ENCODE measurements around the gene CDC26.

The CDC26 gene

DNA sequence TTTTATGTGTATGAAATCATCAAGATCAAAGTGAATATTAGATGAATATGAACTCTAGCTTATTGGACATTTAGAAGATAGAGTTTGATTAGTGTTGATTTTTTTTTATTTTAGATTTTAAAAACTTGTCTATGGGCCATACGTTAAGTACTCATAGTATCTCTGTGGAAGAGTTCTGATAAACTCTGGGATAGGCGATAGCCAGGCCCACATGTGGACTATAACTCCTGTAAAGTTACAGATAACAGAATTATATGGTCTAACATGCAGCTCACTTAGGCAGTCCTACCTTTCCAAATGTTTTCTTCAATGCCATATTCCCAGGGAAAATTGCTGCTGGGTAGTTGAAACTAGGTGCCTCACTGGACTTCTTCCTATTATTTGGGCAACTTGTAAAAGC lies 43.7 kb downstream of the CDC26 start:
- TF ChIP-seq POLR2AphosphoS5 (IDR thresholded peaks at IDR 0.05; ENCODE audit: low read depth, low read length) (no peak), POLR2A (IDR thresholded peaks at IDR 0.05; ENCODE audit: low read depth, low read length) (no peak), TAF1 (IDR thresholded peaks at IDR 0.05; ENCODE audit: borderline replicate concordance, low read depth, low read length) (no peak)
- DNase-seq (ENCODE audit: insufficient read length) (no peak), FAIRE-seq (no peak)

DNA sequence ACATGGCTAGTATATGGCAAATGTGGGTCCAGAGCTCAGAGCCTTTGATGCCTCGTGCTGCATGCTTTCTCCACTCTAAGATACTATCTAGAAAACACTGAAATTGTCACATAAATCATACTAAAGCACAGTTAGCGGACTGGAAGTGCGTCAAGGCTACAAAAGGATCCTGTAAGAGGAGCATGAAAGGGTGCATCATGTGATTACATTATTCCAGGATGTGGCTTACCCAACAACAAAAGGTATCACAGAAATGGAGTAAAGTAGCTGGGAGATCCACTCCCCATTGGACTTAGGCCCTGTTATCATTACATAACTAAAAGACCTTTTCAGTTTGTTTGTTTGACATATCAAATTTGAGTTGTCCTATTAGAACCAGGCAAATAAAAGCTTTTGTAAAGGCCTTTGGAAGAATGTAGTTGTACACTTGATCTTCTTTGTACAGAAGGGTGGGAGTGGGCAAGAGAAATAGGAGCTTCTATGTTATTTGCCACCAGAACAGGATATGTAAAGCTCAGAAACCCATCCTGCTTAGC lies 47.2 kb downstream of the CDC26 start:
- no peak for TF ChIP-seq TAF1 (IDR thresholded peaks at IDR 0.05; ENCODE audit: borderline replicate concordance, low read depth, low read length)
- no peak for TF ChIP-seq POLR2AphosphoS5 (IDR thresholded peaks at IDR 0.05; ENCODE audit: low read depth, low read length)
- no peak for TF ChIP-seq POLR2A (IDR thresholded peaks at IDR 0.05; ENCODE audit: low read depth, low read length)
- FAIRE-seq (no peak), DNase-seq (ENCODE audit: insufficient read length) (no peak)

DNA sequence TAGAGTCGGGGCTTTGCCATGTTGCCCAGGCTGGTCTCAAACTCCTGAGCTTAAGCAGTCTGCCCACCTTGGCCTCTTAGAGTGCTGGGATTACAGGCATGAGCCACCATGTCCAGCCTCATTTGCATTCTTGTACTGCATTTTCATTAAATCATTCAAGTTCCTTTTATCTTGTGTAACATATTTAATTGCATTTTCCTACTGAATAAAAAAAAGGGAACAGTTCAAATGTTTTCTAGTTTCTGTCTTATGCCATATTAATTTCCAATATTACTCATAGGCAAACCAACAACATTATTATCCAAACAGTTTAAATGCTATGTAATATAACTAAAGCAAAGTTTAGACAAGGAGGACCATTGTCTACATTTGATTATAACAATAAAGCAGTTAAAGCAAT lies 47.9 kb downstream of the CDC26 start:
- no peak for DNase-seq (ENCODE audit: insufficient read length)
- no peak for TF ChIP-seq POLR2A (IDR thresholded peaks at IDR 0.05; ENCODE audit: low read depth, low read length)
- TF ChIP-seq POLR2AphosphoS5 (IDR thresholded peaks at IDR 0.05; ENCODE audit: low read depth, low read length) = no peak
- no peak for TF ChIP-seq TAF1 (IDR thresholded peaks at IDR 0.05; ENCODE audit: borderline replicate concordance, low read depth, low read length)
- no peak for FAIRE-seq

DNA sequence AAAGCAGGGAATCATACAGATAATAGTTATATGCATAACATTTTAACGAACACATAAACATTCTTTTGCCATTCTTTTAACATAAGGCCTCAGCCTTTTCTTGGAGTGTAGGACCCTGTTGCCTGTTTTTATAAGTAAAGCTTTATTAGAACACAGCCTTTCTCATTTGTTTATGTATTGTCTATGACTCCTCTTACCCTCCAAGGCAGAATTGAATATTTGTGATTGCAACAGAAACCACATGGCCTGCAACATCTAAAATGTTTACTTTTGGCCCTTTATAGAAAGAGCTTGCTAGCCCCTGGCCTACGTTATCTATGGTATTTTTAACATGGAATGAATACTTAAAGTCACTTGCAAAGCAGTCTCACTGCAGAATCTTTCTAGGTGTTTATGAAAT lies 51.4 kb downstream of the CDC26 start:
- FAIRE-seq = no peak

DNA sequence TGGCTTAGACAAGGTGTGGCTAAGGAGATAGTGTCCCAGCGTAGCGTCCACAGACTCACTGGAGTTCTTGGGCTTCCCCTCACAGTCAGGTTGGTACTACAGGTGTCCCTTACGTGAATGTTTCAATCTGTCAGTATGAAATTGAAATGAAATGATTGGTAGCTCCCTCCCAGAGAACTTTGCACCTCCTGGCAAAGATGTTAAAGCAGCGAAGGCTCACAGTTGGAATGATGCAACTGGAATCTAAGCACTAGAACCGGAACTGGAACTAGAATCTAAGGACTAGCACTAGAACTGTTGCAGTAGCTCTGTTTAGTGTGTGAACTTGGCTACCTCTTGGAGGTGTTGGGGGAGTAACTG lies 52.9 kb downstream of the CDC26 start:
- TF ChIP-seq POLR2AphosphoS5 (IDR thresholded peaks at IDR 0.05; ENCODE audit: low read depth, low read length) = no peak
- no peak for TF ChIP-seq TAF1 (IDR thresholded peaks at IDR 0.05; ENCODE audit: borderline replicate concordance, low read depth, low read length)
- no peak for TF ChIP-seq POLR2A (IDR thresholded peaks at IDR 0.05; ENCODE audit: low read depth, low read length)
- DNase-seq (ENCODE audit: insufficient read length) (no peak), FAIRE-seq (no peak)

More for the DNA sequence above, 51.4 kb downstream of the CDC26 start:
- DNase-seq (ENCODE audit: insufficient read length) = no peak
- no peak for TF ChIP-seq POLR2AphosphoS5 (IDR thresholded peaks at IDR 0.05; ENCODE audit: low read depth, low read length)
- no peak for TF ChIP-seq TAF1 (IDR thresholded peaks at IDR 0.05; ENCODE audit: borderline replicate concordance, low read depth, low read length)
- no peak for TF ChIP-seq POLR2A (IDR thresholded peaks at IDR 0.05; ENCODE audit: low read depth, low read length)

DNA sequence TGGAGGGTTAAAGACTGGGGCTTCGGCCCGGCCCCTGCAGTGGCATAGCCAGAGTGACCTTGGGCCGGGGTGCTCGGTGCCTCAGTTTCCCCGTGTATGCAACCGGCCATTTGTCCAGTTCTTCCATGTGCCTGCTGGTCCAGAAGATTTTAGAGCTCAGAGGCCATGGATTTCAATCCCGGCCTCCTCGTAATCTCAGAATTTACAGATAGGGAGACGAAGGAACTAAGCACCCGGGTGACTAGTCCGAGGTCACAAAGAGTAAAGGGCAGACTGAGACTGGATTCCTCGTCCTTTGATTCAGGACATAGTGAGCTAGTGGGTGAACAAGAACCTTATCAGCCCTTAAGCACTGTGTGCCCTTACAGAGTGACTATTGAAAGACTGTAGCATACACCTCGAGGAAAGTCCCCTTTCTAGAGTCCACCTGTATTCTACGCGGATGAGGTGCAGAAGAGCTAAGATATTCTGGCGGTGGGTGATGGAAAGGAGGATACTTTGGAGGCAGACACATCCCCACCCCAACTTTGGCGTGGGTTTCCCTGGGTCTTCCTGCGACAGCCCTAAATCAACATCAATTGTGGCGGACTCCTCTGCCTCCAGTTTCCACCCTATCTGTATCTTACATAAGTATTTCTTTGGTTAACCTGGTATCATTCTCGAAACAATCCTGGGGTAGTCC lies 53.4 kb downstream of the CDC26 start:
- no peak for TF ChIP-seq TAF1 (IDR thresholded peaks at IDR 0.05; ENCODE audit: borderline replicate concordance, low read depth, low read length)
- no peak for TF ChIP-seq POLR2AphosphoS5 (IDR thresholded peaks at IDR 0.05; ENCODE audit: low read depth, low read length)
- TF ChIP-seq POLR2A (IDR thresholded peaks at IDR 0.05; ENCODE audit: low read depth, low read length) = no peak
- DNase-seq (ENCODE audit: insufficient read length) = no peak
- FAIRE-seq = peak; percentile 36

DNA sequence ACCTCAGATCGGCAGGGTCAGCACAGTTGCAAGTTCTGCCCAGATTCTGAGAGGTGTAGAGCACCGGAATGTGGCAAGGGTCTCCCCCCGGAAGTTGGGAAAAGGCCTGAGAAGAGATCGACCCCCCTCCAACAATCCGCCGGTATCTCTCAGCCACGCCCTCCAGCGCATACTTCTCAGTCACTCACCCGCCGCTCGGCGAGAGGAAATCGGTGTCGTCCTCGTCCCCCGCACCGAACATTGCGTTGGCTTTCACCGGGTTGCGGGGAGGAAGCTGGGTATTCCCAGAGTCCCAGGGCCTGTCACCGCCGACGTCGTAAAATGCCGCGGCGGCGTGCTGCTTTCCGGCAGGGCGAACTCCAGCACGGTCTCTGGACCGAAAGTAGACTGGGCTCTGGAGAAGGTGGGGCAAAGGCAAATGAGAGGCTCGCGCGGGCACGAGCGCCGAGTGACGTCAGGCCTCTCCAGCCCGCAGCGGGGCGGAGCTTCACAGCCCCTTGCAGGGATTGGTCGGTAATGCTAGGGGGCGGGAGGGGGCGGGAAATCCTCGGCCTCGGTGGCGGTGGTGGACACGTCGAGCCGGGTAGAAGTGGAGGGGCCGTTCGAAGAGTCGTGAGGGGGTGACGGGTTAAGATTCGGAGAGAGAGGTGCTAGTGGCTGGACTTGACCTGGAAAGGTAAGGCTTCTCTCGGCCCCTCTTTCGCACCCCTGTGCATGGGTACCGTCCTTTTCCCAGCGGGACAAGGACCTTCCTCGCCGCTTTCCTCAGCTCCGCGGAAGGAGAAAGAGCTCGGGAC lies 54.2 kb downstream of the CDC26 start, which contains the start of the genes FKBP15 and SLC31A1:
Gene FKBP15, minus strand, starts transcription at position 275 of the 797 bp plus-strand sequence. Its CDS starts 34 bp downstream, at position 241.
Gene SLC31A1, plus strand, starts transcription at position 542 of the 797 bp plus-strand sequence. CDS start 34,605 bp downstream, outside the sequence.
- DNase-seq (ENCODE audit: insufficient read length) (peak; percentile 79), FAIRE-seq (peak; percentile 95)
- TF ChIP-seq POLR2AphosphoS5 (IDR thresholded peaks at IDR 0.05; ENCODE audit: low read depth, low read length) (peak; percentile 51; the same call in 1 of the 2 replicates), TAF1 (IDR thresholded peaks at IDR 0.05; ENCODE audit: borderline replicate concordance, low read depth, low read length) (0 out of 2 replicates have a peak, but pooled peaks have one; percentile 57), POLR2A (IDR thresholded peaks at IDR 0.05; ENCODE audit: low read depth, low read length) (peak; percentile 74)

DNA sequence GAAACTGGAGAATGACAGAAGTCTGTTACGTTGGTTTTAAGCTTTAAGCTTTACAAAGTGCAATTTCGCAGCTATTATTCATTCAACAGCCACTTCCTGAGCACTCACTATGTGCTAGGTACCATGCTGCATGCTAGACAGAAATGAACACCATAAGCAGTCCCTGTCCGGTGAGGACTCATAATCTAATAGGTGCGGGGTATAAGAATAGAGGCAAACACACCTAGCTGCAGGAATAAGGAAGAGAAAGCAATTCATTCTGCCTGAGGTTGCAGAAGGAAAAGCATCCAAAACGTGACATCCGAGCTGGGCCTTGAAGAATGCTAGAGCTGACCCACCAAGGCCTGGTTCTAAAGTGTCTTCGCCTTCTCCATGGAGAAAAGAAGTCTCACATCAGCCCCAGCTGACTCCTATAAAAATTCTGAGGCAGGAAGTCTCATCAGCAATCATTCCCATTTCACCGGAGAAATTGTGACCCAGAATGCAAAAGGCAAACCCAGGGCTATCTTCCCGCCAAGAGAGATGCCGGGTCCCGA lies 54.8 kb downstream of the CDC26 start:
- no peak for TF ChIP-seq POLR2A (IDR thresholded peaks at IDR 0.05; ENCODE audit: low read depth, low read length)
- TF ChIP-seq POLR2AphosphoS5 (IDR thresholded peaks at IDR 0.05; ENCODE audit: low read depth, low read length) = no peak
- DNase-seq (ENCODE audit: insufficient read length) (no peak), FAIRE-seq (no peak)

DNA sequence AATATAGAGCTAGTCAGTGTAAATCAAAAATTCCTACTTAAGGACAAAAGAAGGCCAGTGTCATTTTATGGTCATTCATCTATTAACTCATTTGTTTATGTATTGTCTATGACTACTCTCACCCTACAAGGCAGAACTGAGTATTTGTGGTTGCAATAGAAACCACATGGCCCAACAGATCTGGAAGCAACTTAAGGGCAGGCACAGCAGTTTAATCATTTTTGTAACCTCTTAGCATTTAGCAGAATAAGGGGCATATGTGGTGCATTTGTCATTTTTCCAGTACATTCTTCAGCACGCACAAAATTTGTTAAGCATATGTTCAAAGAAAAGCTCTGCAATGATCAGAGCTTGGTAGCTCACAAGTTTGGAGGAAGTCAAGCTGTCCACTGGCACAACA lies 55.4 kb downstream of the CDC26 start:
- peak; percentile 84 for FAIRE-seq
- no peak for TF ChIP-seq TAF1 (IDR thresholded peaks at IDR 0.05; ENCODE audit: borderline replicate concordance, low read depth, low read length)
- no peak for TF ChIP-seq POLR2AphosphoS5 (IDR thresholded peaks at IDR 0.05; ENCODE audit: low read depth, low read length)
- TF ChIP-seq POLR2A (IDR thresholded peaks at IDR 0.05; ENCODE audit: low read depth, low read length) = no peak
- DNase-seq (ENCODE audit: insufficient read length) = no peak

DNA sequence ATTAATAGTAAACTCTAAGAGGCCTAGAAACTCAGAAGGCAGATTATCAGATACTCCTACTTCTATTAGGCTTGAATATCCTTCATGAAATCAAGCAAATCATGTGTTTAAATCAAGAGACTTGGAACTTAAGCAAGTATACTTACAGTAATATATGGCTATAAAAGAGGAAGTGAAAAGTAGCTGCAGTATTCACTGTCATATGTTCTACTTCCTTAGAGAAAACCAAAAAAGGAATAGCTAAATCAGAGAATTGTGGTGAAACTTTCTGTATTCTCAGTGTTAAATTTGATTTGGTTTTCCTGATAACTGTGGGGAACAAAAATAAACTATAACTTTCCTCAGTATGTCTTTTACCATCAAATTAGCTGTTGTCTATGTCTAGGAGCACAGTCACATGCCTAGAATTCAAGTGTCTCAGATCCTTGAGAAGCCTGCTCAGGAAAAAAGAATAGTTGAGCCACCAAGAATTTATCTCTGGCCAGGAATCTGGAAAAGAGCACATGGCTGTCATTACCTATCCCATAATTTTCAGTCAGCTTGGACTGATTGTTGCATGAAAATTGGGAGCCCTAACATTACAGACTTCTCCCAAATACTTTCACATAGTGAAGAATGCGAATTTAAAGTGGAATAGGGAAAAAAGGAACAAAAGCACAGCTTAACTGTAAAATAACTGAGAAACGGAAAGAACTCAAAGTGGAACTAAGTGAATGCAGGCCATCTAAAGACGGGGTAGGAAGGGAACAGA lies 56.0 kb downstream of the CDC26 start:
- FAIRE-seq (peak; percentile 33), DNase-seq (ENCODE audit: insufficient read length) (no peak)
- no peak for TF ChIP-seq POLR2AphosphoS5 (IDR thresholded peaks at IDR 0.05; ENCODE audit: low read depth, low read length)

All from GM12892 (cell line).